Activated CD8-positive, alpha-beta memory T cell treated with anti-CD3 and anti-CD28 coated beads for 36 hours (primary cell): ENCODE measurements around the gene COL15A1. TPM values are rescaled to one million over a fixed set of nuclear protein-coding genes. Genes with fewer than 3 reads are reported as not detected.

Experiments used
- CTCF ChIA-PET: fragments of 350-600 bp; sonication (Branson Sonifier 250); formaldehyde crosslinking; loops from one replicate; lab custom pipeline; 2021; ENCODE audit warnings: antibody characterized with exemption; lab: Charles Lee
- POLR2A ChIA-PET: fragments of 350-600 bp; sonication (Branson Sonifier 250); formaldehyde crosslinking; loops from one replicate; lab custom pipeline; 2021; ENCODE audit warnings: antibody characterized with exemption; lab: Charles Lee
- total RNA-seq, 2 experiments: library from RNA; stranded (reverse); gene quantifications; one replicate each; pipeline ENCODE4 v1.2.3, GENCODE V29; 2021

The COL15A1 gene
- total RNA-seq, 2 experiments from 2014 or later = 0.02 to 0.04 TPM

DNA sequence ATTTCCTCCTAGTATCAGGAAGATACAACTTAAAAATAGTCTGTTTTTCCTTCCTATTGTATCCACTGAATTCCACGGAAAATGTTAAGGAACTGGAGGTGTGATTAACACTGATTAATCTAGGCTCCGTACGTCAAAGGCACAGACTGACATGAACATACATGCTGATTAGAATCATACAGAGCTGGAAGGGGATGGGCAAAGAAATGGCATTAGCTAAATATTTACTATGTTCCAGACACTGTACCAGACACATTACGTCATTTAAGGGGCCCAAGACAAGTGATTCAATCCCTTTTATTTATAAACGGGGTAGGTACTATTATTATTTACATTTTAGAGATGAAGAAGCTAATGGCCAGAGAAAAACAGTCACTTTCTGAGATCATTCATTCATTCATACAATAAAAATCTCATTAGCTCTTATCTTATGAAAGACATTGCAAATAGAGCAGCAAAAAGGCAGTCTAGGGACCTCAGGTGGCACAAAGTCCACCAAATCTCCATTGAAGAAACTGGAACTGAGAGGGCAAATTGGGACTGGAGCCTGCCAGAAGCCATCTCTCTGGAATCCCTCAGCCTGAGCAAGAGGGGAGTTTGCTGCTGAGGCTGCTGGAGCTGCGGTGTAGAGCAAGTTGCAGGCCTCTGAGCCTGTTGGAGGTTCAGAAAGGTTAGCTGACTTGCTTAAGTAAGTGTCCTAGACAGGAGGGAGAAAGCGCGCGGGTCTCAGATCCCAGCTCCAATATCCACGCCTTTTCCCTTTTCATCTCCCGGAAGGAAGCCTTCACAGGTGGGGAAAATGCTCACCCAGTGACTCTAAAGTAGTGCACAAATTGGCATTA, 159.6 kb downstream of the COL15A1 start:
- ChIA-PET POLR2A (interaction anchor here (1.5 kb wide), 1 partner anchor 8 kb away, joined by 5 read pairs; no protein-coding TSS in a partner anchor), CTCF (interaction anchor here (1.3 kb wide), 1 partner anchor 104 kb away, joined by 3 read pairs; no protein-coding TSS in a partner anchor)

DNA sequence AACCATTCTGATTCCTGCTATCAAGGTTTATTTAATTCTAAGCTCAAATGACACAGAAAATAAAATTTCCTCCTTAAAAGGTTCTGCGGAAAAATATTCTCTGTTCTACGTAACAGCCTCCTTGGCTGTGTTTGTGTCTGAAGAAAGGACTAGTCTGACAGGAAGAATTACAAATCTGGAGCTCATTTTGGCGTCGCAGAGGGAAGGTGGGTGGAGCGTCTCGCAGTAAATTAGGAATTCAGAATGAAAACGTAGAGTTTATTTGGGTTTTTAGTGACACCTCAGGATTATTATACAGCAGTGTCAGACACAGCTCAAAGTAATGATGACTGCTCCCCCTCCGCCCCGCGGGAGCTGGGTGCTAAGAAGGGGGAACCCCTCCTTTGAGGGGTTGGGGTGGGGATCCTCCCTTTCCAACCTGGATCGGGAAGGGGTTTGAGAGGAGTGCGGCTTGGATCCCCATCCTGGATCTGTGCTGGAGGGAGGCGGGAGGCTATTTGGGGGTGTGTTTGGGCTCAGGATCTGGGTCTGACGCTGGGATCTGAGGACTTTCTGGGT, 160.3 kb downstream of the COL15A1 start:
- ChIA-PET CTCF (interaction anchor here (0.8 to 1.3 kb wide), 4 partner anchors 10 to 104 kb away, joined by 3 read pairs; no protein-coding TSS in a partner anchor), POLR2A (interaction anchor here (0.8 to 1.5 kb wide), 3 partner anchors 9 to 13 kb away, joined by 5 to 6 read pairs (median 6); no protein-coding TSS in a partner anchor)

DNA sequence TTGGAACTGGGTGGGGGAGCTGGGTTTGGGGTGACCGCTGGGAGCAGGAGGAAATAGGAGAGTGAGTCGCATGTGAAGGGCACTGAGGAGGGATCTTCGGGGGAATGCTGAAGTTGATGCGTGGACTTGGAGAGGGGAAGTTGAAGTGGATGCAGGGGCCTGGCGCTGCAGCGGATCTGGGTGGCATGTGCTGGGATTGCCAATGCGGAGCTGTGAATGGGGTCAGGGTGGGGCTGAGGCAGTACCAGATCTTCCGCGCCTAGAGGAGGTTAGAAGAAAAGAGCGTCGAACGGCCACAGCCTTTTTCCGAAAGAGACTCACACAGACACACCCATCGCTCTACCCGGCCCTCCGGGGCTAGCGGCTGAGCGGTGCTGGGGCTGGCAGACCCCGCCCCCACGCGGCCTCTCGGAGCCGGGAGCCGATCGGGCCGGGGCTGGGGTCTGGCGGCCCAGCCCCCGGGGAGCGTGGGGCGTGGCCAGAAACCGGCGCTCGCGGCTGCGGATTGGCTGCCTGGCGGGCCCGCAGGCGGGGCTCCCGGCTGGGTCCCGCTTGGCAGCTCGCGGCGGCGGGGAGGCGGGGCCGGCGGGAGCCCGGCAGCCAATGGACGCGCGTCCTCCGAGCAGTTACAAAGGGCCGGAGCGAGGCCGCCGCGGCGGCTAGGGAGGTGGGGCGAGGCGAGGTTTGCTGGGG, 160.9 kb downstream of the COL15A1 start, which contains the start of gene TGFBR1:
TSS of gene TGFBR1 (plus strand) at position 655 of the 693 bp plus-strand sequence. CDS start 93 bp downstream, outside the sequence.
- CTCF ChIA-PET = interaction anchor here (0.8 to 1.3 kb wide), 4 partner anchors 9 to 105 kb away, joined by 3 read pairs; no protein-coding TSS in a partner anchor

DNA sequence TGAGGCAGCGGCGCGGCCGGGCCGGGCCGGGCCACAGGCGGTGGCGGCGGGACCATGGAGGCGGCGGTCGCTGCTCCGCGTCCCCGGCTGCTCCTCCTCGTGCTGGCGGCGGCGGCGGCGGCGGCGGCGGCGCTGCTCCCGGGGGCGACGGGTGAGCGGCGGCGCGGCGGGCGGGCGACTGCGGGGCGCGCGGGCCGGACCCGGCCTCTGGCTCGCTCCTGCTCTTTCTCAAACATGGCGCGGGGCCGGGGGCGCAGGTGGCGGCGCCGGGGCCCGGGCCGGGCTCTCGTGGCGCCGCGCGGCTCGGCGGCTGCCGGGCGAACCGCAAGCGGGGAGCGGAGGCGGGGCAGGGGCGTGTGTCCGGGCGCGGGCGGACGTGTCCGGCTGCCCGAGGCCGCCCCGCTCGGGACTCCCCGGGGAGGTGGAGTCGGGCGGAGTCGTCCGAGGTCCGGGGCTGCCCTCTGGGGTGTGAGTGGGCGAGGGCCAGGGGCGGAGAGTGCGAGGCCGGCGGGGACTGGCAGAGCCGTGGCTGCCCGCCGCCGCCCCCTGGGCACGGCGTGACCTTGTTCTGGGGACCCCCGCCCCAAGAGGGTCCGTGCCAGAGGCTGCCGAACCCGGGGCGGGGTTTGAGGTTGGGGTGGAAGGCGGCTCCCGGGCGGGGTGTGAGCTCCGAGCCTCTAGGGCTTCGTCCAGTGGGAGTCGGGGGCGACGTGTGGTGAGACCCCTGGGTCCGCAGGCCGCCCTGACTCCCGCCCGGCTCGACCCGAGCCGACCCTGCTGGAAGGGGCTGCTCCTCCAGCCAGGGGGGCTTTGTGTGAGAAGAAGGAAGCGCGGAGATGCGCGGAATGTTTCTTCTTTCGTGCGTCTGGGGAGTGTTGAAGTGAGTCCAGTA, 161.7 kb downstream of the COL15A1 start:
- POLR2A ChIA-PET = interaction anchor here (0.8 to 1.3 kb wide), 5 partner anchors 12 to 92 kb away, joined by 4 to 6 read pairs (median 6); no protein-coding TSS in a partner anchor
- CTCF ChIA-PET = interaction anchor here (1.0 kb wide), 1 partner anchor 35 kb away, joined by 3 read pairs; no protein-coding TSS in a partner anchor

More for the DNA sequence above, 160.9 kb downstream of the COL15A1 start, which contains the start of gene TGFBR1:
- POLR2A ChIA-PET = interaction anchor here (0.8 to 1.5 kb wide), 4 partner anchors 9 to 91 kb away, joined by 4 to 6 read pairs (median 6); no protein-coding TSS in a partner anchor

DNA sequence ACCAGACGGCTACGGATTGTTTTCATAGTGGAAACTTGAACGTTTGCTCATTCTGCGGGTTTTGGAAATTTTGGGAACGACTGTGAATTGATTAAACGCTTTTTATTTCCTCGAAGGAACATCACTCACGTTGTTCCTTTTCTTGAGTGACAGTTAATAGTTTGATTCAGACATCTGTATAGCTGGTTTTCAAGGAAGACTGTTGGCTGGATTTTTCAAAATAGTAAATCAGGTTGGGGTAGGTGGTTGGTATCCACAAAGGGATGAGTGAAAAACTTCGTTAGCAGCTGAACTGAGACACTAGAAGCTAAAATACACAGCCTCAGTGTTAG, 162.3 kb downstream of the COL15A1 start:
- POLR2A ChIA-PET = interaction anchor here (1.0 kb wide), 2 partner anchors 13 to 92 kb away, joined by 5 to 6 read pairs; no protein-coding TSS in a partner anchor
- CTCF ChIA-PET = interaction anchor here (1.0 kb wide), 1 partner anchor 35 kb away, joined by 3 read pairs; no protein-coding TSS in a partner anchor

DNA sequence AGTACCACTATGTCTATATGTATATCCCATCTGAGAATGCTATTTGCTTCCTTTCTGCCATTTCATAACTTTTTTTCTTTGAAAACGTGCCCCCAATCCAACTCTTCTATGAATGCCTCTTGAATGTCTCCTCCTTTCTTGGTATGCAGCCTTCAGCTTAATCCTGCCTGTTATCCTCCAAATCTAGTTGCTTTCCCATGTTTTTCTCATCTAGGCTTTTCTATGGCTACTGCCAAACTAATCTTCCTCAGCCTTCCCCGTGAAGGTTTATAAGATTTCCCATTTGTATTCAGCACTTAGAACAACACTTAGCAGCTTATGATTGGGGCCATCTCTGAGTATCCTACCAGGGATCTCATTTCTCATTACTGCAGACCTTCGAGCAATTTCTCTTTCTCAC, 163.7 kb downstream of the COL15A1 start:
- ChIA-PET POLR2A (no interaction called here), CTCF (no interaction called here)

DNA sequence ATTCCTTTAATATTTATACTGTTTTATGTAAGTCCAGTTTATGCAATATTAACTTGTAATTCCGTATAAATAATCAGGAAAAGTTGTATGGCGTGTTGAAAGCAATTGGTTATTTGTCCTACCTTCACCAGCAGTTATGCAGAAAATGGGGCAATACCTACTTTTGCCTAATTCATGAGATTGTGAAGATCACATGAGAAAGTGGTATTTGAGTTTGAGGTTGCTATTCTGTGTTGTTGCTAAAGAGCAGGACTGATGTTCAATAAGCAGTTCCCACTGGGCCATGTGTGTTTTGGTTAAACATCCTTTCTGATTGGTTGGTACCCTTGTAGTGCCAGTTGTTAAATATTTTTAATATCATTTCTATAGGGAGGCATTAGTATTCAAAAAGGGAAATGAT, 164.4 kb downstream of the COL15A1 start:
- ChIA-PET CTCF (interaction anchor here (0.7 kb wide), 1 partner anchor 42 kb away, joined by 5 read pairs; no protein-coding TSS in a partner anchor), POLR2A (interaction anchor here (0.6 kb wide), 1 partner anchor 26 kb away, joined by 9 read pairs; no protein-coding TSS in a partner anchor)

DNA sequence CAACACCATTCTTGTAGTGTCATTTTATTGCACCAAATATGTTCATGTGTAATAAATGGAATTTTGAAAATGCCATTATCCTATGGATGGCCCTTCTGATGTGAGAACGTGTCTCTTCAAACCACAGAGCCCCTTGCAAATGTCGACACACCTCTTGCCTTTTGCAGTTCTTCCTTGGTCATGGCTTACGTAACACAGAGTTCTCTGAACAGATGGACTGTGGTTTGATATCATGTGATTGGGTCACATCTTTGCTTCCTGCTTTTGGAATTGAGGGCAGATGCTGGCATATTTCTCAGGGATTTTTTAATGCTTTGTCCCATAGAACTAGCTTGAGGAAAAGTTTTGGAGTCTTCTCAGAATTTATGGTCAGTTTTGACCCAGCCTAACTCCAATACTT, 165.8 kb downstream of the COL15A1 start:
- POLR2A ChIA-PET = no interaction called here

DNA sequence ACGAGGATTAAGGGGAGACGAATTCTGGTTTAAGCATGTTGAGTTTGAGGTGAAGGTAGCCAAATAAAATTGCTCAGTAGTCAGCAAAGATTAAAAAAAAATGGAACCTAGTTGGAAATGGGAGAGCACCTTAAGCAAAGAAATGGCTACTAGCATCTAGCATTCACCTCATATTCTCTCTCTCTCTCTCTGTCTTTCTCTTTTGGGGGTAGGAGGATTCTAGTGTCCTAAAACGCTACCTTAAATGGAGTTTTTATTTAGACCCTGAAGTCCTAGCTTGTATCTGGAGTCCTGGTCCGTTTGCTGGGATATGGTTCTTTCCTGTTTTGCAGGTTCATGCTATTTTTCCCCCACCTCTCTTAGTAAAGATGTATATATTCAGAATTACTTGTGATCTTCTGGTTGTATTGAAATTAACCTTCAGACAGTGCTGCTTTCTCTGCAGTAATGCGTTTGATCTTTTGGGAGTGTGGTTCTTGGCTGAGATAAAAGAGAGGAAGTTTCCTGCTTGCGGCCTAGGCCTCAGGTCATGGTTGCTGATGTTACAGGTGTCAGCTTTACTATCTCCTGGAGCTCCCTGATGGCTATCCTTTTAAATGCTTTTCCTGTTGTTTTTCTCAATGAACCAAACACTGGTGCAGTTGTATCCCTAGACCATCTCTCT, 169.2 kb downstream of the COL15A1 start:
- ChIA-PET POLR2A (no interaction called here), CTCF (interaction anchor here (1.9 kb wide), 1 partner anchor 58 kb away, joined by 4 read pairs; no protein-coding TSS in a partner anchor)

More for the DNA sequence above, 165.8 kb downstream of the COL15A1 start:
- CTCF ChIA-PET = no interaction called here

DNA sequence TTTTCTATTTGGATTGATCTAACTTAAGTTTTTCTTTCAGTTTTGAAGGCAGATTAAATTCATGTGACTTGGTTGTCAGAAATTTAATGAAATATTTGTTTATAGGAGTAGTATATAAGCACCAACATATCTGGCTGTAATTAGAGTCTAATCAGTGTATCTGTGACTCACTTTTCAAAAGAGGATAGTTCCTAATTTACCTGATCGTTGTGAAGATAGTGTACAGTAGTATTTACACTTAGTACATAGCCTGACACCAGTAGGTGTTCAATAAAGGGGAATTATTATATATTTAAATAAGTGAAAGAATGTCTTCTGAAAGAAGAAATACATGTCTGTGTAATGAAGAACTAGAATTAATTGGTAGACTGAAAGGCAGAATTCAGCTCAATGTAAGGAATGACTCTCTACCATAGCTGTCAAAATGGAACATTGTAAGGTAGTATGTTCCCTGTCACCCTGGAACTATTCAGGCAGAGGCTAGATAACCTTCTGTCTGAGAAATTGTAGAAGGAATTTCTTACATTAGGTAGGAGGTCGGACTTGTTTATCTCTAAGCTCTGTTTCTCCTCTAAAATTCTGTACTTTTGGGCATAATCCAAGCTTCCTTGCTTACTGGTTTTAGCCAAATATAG, 169.8 kb downstream of the COL15A1 start:
- ChIA-PET POLR2A (no interaction called here), CTCF (interaction anchor here (0.9 to 1.9 kb wide), 2 partner anchors 9 to 59 kb away, joined by 3 to 4 read pairs; no protein-coding TSS in a partner anchor)

DNA sequence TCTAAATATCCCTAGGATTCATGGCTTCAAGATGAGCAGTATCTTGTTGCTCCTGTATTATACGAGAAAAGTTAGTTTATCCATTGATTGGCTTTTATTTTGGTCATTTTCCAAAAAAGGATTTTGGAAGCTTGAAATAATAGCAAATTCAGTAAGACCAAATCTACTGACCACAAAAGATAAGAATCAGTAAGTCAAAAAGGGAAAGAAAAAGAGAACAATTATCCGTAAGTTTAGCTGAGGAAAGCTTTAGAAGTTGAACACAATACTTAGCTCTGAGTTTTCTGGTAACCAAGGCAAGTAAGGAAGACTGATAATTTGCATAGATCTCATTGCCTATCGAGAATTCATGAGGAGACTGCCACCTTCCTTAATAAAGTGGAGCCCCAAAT, 170.3 kb downstream of the COL15A1 start:
- CTCF ChIA-PET = interaction anchor here (0.9 to 1.9 kb wide), 3 partner anchors 10 to 59 kb away, joined by 3 to 4 read pairs (median 3); no protein-coding TSS in a partner anchor
- POLR2A ChIA-PET = no interaction called here

DNA sequence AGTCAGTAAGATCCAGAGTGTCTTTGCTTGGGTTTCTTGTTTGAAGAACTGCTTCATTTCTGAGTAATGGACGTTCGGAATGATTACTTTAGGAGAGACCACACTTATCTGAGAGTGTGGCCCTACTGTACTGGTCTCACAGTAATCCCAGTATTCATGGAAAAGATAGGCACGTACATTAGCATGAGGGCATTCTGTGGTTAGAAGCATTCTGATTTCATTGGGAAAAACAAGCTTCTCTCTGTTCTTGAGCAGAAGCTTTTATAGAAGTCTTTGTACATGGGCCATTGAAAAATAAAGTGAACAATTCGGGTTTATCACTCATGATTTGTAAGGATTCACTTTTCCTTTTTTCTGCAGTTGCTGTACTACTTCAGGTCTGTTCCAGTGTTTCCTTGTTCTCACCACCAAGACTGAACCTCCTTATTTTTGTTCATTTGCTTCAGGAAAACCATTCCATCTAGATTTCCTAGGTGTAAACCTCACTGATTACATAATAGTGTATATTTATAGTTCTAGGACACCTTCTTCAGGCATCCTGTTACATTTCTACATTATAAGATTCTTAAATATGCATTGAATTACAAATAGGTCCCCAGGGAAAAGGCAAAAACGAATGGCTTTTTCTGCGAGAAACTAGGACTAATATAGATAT, 171.3 kb downstream of the COL15A1 start:
- ChIA-PET POLR2A (no interaction called here), CTCF (interaction anchor here (1.1 to 1.9 kb wide), 2 partner anchors 26 to 60 kb away, joined by 3 to 4 read pairs; no protein-coding TSS in a partner anchor)

DNA sequence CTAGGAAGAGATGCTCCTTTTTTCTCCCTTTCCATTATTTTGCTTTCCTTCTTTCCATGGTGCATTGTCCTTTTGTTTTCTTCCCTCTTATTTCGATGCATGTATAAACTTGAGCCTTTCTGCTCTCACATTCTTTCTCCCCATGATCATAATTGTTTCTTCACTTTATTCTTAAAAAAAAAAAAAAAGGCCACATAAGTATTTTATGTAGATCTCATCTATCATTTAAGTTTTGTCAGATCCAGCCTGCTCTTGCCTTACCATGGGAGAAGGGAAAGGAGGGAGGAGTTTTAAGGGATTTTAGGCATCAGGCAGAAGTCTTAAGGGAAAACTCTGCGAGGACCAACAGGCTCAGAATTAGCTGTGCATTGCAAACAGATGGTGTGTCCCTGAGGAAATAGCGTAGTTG, 172.3 kb downstream of the COL15A1 start:
- ChIA-PET POLR2A (interaction anchor here (0.7 kb wide), 1 partner anchor 1935 kb away, joined by 9 read pairs; no protein-coding TSS in a partner anchor), CTCF (no interaction called here)

DNA sequence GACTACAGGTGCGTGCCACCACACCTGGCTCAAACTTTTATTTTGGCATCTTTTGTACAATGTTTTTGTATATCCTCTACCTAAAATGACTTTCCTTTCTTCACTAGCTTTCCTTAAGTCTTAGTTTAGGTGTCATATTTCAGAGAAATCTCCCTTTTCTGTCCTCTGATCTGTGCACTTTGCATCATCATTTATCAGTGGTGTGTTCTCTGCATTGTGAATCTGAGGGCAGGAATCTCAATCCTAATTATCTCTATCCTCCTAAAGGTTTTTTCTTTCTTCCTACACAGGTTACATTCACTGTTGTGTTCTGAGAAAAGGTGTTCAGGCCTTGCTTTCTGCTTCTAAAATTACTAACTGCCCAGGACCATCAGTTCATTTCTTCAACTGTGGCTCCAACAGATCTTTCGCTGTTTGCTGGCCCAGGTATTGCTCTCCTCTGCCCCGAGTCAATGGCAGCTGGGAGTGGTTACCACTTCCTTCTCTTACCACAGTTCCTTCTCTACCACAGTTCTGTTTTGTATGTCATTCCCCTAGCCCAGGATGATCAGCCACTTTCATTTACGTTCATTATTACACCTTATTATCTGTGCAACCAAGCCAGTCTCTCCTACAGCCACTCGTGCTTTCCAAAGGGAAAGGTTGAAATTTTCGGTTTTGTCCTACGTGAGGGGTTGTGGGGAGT, 175.2 kb downstream of the COL15A1 start:
- ChIA-PET POLR2A (no interaction called here), CTCF (interaction anchor here (0.7 to 1.0 kb wide), 2 partner anchors 8 to 1195 kb away, joined by 3 read pairs; no protein-coding TSS in a partner anchor)

DNA sequence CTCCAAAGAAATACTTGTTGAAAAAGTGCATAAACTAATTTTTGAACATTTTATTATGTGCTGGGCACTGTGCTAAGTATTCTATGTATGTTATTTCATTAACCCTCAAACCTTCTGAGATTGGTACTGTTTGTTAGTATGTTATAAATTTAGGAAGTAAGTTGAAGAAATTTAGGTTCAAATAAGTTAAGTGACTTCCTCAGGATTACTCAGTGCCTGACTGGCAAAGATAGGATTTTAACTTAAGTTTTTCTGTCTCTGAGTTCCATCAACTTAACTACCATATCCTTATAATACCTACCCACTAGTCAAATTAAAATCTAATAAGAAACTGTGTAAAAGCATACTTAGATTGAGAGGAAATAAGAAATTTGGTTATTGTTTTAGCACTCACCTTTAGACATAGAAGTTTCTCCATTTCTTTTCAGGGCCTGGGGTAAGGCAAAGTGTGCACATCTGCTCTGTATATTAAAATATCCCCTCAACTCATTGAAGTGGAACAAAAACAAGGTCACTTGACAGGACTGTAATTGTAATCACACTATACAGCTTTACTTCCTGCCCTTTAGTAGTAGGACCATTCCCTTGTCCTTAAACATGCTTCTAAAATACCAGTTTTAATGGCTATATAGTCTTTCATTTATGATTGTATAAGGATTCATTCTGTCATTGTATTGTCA, 176.4 kb downstream of the COL15A1 start:
- ChIA-PET POLR2A (no interaction called here), CTCF (no interaction called here)
